Left lung (tissue), 10 donors: ENCODE measurements around the gene ITGA11. TPM values are rescaled to one million over a fixed set of nuclear protein-coding genes. Genes with fewer than 3 reads are reported as not detected.

Source experiments
- ATAC-seq: fragments of 200-7000 bp; cut with Tn5 transposase; one replicate; pipeline ENCODE4 v1.9.1; 2020; ENCODE audit warnings: moderate library complexity
- DNase-seq, 4 donors: peaks; one replicate each; pipeline ENCODE4 v3.0.0-alpha.2; 2013 to 2020
- H3K27ac ChIP-seq, 2 donors: fragments of 200-600 bp; sonication (generic) in 1 of 2; one replicate each; pipeline versions ENCODE4 v1.5.0 to v1.8.0; 2020 to 2021
- H3K27me3 ChIP-seq, 2 donors: fragments of 200-600 bp; sonication (generic) in 1 of 2; one replicate each; pipeline versions ENCODE4 v1.5.0 to v1.8.0; 2020 to 2021
- H3K36me3 ChIP-seq, 2 donors: fragments of 200-600 bp; sonication (generic) in 1 of 2; one replicate each; pipeline versions ENCODE4 v1.5.0 to v1.8.0; 2020 to 2021
- H3K4me1 ChIP-seq, 2 donors: fragments of 200-600 bp; one replicate each; pipeline ENCODE4 v1.8.0; 2021
- H3K4me3 ChIP-seq, 2 donors: fragments of 200-600 bp; sonication (generic) in 1 of 2; one replicate each; pipeline versions ENCODE4 v1.5.0 to v1.8.0; 2020 to 2021; ENCODE audit warnings: mild to moderate bottlenecking in 1 of 2
- H3K9me3 ChIP-seq, 2 donors: fragments of 200-600 bp; sonication (generic) in 1 of 2; one replicate each; pipeline versions ENCODE4 v1.5.0 to v1.8.0; 2020 to 2021
- CTCF ChIP-seq, 2 donors: fragments of 200-600 bp; sonication (generic) in 1 of 2; IDR thresholded peaks; one replicate each; pipeline versions ENCODE4 v1.5.0 to v1.8.0; 2021; ENCODE audit warnings: antibody characterized with exemption in 2 of 2
- intact Hi-C, 2 donors: fragments of 100-400 bp; cut with DNase I; formaldehyde crosslinking; loops; one replicate each; pipeline versions ENCODE4 v1.11.2 to v1.14.2; 2022
- polyA plus RNA-seq, 6 donors: library from polyadenylated mRNA; unstranded; fragments of 120-200 nt; gene quantifications; one replicate each; pipeline ENCODE4 v1.2.1, GENCODE V29; 2013; ENCODE audit not compliant: insufficient read length in 6 of 6
- total RNA-seq, 2 donors: library from RNA; stranded (reverse); fragmentation: NEBNext Ultra II Directional; extraction: Animal tissue kit (Norgen Biotek cat#: 25700); gene quantifications; one replicate each; pipeline ENCODE4 v1.2.1, GENCODE V29; 2021
- donor health status: DM: no; HTN: yes; CAD: no.
- donor health status: DM: no; HTN: no; CAD: no.

ITGA11 gene
- total and polyA plus RNA-seq, 8 donors = 1.1 to 7.3 (median 1.8) TPM

DNA sequence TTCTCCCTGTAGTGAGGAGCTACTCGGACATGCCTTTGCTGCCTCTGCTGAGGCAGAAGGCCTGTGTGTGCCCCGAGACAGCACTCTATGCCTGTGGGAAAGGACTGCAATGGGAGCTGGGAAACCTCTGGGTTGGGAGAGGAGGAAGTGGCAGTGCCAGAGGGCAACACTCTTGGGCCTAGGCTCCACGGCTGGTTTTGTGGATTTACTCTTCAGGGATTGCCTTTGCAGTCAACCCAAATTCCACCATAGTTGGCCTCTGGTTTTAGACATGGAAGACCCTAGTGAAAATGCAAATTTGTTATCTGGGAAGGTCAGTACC is 46.8 kb downstream of the ITGA11 start:
- TF ChIP-seq CTCF (IDR thresholded peaks at IDR 0.05) = no peak
- peaks cover 0 to 27% of the 10 kb centered on the region in 2 donors for H3K27me3 ChIP-seq
- H3K27ac ChIP-seq = peak overlapping the region in 1 of 2 donors; percentile 56
- intact Hi-C loops = loop anchor here in 1 of 2 donors (10.0 kb wide), 1 partner anchor 80 kb away; no protein-coding TSS in a partner anchor
- peaks cover under 1 to 9% of the 10 kb centered on the region in 2 donors for H3K4me1 ChIP-seq
- no peaks in the 10 kb centered on the region for H3K9me3 ChIP-seq
- H3K4me3 ChIP-seq = no peak overlapping the region
- H3K36me3 ChIP-seq = no peaks in the 10 kb centered on the region
- DNase-seq = peak in 1 of 4 donors; percentile 27
- no peak for ATAC-seq

GRCh38 chr15:68384451-68385239 is 47.3 kb downstream of the ITGA11 start:
- intact Hi-C loops = loop anchor here in 1 of 2 donors (10.0 kb wide), 1 partner anchor 80 kb away; no protein-coding TSS in a partner anchor
- peak; percentile 70 for ATAC-seq
- peak in 1 of 4 donors; percentile 37 for DNase-seq
- H3K27me3 ChIP-seq = peaks cover 0 to 25% of the 10 kb centered on the region in 2 donors
- no peaks in the 10 kb centered on the region for H3K36me3 ChIP-seq
- H3K4me3 ChIP-seq = no peak overlapping the region
- peak overlapping the region in 1 of 2 donors; percentile 56 for H3K27ac ChIP-seq
- peaks cover 0 to 9% of the 10 kb centered on the region in 2 donors for H3K4me1 ChIP-seq
- no peaks in the 10 kb centered on the region for H3K9me3 ChIP-seq
- no peak for TF ChIP-seq CTCF (IDR thresholded peaks at IDR 0.05)

GRCh38 chr15:68383161-68384074 is 48.5 kb downstream of the ITGA11 start:
- H3K9me3 ChIP-seq = no peaks in the 10 kb centered on the region
- ATAC-seq (peak; percentile 86), DNase-seq (peak in 1 of 4 donors; percentile 11)
- H3K27ac ChIP-seq = no peak overlapping the region
- peak; percentile 70 to 78 for TF ChIP-seq CTCF (IDR thresholded peaks at IDR 0.05)
- peaks cover 0 to 9% of the 10 kb centered on the region in 2 donors for H3K4me1 ChIP-seq
- H3K27me3 ChIP-seq = peaks cover 0 to 19% of the 10 kb centered on the region in 2 donors
- intact Hi-C loops = loop anchor here in 1 of 2 donors (10.0 kb wide), 1 partner anchor 79 kb away; no protein-coding TSS in a partner anchor
- H3K4me3 ChIP-seq = no peak overlapping the region
- H3K36me3 ChIP-seq = no peaks in the 10 kb centered on the region

DNA sequence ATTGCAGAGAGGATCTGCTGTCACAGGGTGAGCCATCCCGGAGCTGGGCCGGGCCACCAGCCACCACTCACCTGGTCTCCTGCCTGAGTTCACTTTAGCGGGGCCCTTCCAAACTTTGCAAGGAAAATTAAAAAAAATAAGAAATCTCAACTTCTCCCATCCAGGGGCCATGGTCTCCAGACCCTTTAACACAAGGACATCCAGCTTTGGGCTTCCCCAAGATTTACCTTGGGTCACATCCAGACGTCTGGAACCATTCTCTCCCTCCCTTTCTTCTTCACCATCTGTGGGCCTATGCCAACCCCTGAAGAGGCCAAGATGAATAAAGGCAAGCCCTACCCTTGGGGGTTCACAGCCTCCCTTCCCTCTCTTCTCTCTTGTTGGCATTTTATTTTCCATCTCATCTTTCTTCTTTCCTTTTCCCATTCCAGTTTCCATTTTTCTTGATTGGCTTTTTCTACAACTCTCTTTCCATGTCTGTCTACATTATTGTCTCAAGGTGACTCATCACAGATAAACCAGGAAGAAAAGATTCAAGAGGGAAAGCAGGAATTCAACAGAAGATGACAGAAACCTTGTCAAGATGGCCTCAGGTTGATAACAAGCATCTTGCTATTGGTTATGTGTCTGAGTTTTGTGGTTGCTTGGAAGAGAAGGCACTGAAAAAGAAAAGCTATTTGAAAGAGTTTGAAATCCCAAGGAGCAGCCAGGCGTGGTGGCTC is 49.5 kb downstream of the ITGA11 start:
- Histone ChIP-seq H3K36me3 (no peaks in the 10 kb centered on the region), H3K27ac (no peak overlapping the region), H3K9me3 (no peaks in the 10 kb centered on the region), H3K27me3 (peaks cover 0 to 11% of the 10 kb centered on the region in 2 donors), H3K4me3 (no peak overlapping the region), H3K4me1 (peaks cover 0 to 9% of the 10 kb centered on the region in 2 donors)
- DNase-seq (no peak), ATAC-seq (no peak)
- intact Hi-C loops = loop anchor here in 1 of 2 donors (10.0 kb wide), 1 partner anchor 78 kb away; no protein-coding TSS in a partner anchor
- no peak for TF ChIP-seq CTCF (IDR thresholded peaks at IDR 0.05)
